HK-2 (cell line): ENCODE data around the gene CYB561D2.

Source experiments
- DNase-seq: peaks from one replicate; pipeline ENCODE4 v3.0.0-alpha.2; 2018; ENCODE audit not compliant: unreplicated experiment

CYB561D2 gene

GRCh38 chr3:50365080-50365841, 14.6 kb downstream of the CYB561D2 start:
- DNase-seq = peak; percentile 63

- DNase-seq = no peak
Observed at GRCh38 chr3:50365842-50366220, 15.2 kb downstream of the CYB561D2 start.

GRCh38 chr3:50369012-50369670, 18.5 kb downstream of the CYB561D2 start:
- no peak for DNase-seq

GRCh38 chr3:50370594-50370993, 19.9 kb downstream of the CYB561D2 start:
- DNase-seq = no peak

GRCh38 chr3:50371133-50371685, 20.5 kb downstream of the CYB561D2 start:
- no peak for DNase-seq

GRCh38 chr3:50372349-50372748, 21.7 kb downstream of the CYB561D2 start:
- DNase-seq = no peak

GRCh38 chr3:50373146-50374051, 22.7 kb downstream of the CYB561D2 start:
- DNase-seq = no peak

GRCh38 chr3:50374363-50375257, 23.9 kb downstream of the CYB561D2 start:
- DNase-seq = no peak

GRCh38 chr3:50375258-50375931, 24.7 kb downstream of the CYB561D2 start:
- DNase-seq = no peak

- DNase-seq = no peak
Observed at GRCh38 chr3:50378024-50378423, 27.4 kb downstream of the CYB561D2 start.

GRCh38 chr3:50378757-50379156, 28.1 kb downstream of the CYB561D2 start:
- DNase-seq = no peak

- DNase-seq = no peak
Observed at GRCh38 chr3:50380405-50381085, 29.9 kb downstream of the CYB561D2 start.

- DNase-seq = no peak
Observed at GRCh38 chr3:50381383-50381782, 30.7 kb downstream of the CYB561D2 start.

- DNase-seq = no peak
Observed at GRCh38 chr3:50382722-50383121, 32.1 kb downstream of the CYB561D2 start.

GRCh38 chr3:50383750-50384149, 33.1 kb downstream of the CYB561D2 start:
- DNase-seq = no peak

- DNase-seq = no peak
Observed at GRCh38 chr3:50385754-50386153, 35.1 kb downstream of the CYB561D2 start.

- DNase-seq = peak; percentile 13
Observed at GRCh38 chr3:50388016-50388719, 37.5 kb downstream of the CYB561D2 start.

- DNase-seq = no peak
Observed at GRCh38 chr3:50388720-50389413, 38.2 kb downstream of the CYB561D2 start.

- DNase-seq = no peak
Observed at GRCh38 chr3:50389414-50389767, 38.7 kb downstream of the CYB561D2 start.
